ENCODE results near the gene MARCHF9. TPM values are rescaled to one million over a fixed set of nuclear protein-coding genes. Genes with fewer than 3 reads are reported as not detected.

The MARCHF9 gene
- total and polyA plus RNA-seq, 9 donors, result 5.0 to 15.2 (median 7.7) TPM

GRCh38 chr12:57746025-57746424 is 8.9 kb upstream of the MARCHF9 start:
- Histone ChIP-seq H3K27ac (peak overlapping the region in 1 of 2 donors; percentile 95), H3K4me3 (no peak overlapping the region)
- TF ChIP-seq CTCF (IDR thresholded peaks at IDR 0.05) (no peak), EP300 (IDR thresholded peaks at IDR 0.05) (no peak), POLR2A (IDR thresholded peaks at IDR 0.05) (no peak)

GRCh38 chr12:57749061-57749460 is 5.8 kb upstream of the MARCHF9 start:
- Histone ChIP-seq H3K27me3 (no peaks in the 10 kb centered on the region), H3K36me3 (no peaks in the 10 kb centered on the region), H3K27ac (no peak overlapping the region), H3K4me3 (no peak overlapping the region), H3K9me3 (no peaks in the 10 kb centered on the region), H3K4me1 (ENCODE audit: insufficient read depth) (peaks cover 9% of the 10 kb centered on the region)
- no peak for DNase-seq
- WGBS, 3 donors, result 83 to 89% (median 87%) methylated on average over 5 of the region's 5 CpGs
- TF ChIP-seq CTCF (IDR thresholded peaks at IDR 0.05) (no peak), EP300 (IDR thresholded peaks at IDR 0.05) (no peak), POLR2A (IDR thresholded peaks at IDR 0.05) (no peak)
- intact Hi-C loops (cut with DNase I), result no loop called here

More at GRCh38 chr12:57746025-57746424, 8.9 kb upstream of the MARCHF9 start:
- WGBS, 3 donors, result 76 to 91% (median 79%) methylated on average over 3 of the region's 3 CpGs
- Histone ChIP-seq H3K9me3 (no peaks in the 10 kb centered on the region), H3K27me3 (no peaks in the 10 kb centered on the region), H3K4me1 (ENCODE audit: insufficient read depth) (peaks cover 7% of the 10 kb centered on the region), H3K36me3 (no peaks in the 10 kb centered on the region)
- DNase-seq, result no peak
- intact Hi-C loops (cut with DNase I), result no loop called here

- DNase-seq, result no peak
- 79 to 83% (median 83%) methylated on average over 15 of the region's 15 CpGs for WGBS, 3 donors
- H3K4me1 ChIP-seq (ENCODE audit: insufficient read depth), result peaks cover 8% of the 10 kb centered on the region
Measured at GRCh38 chr12:57750561-57751431, 4.1 kb upstream of the MARCHF9 start.

GRCh38 chr12:57751432-57751787 is 3.5 kb upstream of the MARCHF9 start:
- no peaks in the 10 kb centered on the region for H3K27me3 ChIP-seq
- 5 to 9% (median 6%) methylated on average over 8 of the region's 8 CpGs for WGBS, 3 donors
- peak overlapping the region; percentile 82 for H3K4me3 ChIP-seq
- no peaks in the 10 kb centered on the region for H3K36me3 ChIP-seq
- peaks cover 9% of the 10 kb centered on the region for H3K4me1 ChIP-seq (ENCODE audit: insufficient read depth)
- DNase-seq, result peak in 1 of 5 donors; percentile 44
- intact Hi-C loops (cut with DNase I), result no loop called here
- H3K9me3 ChIP-seq, result no peaks in the 10 kb centered on the region
- no peak for TF ChIP-seq POLR2A (IDR thresholded peaks at IDR 0.05)
- TF ChIP-seq EP300 (IDR thresholded peaks at IDR 0.05), result no peak
- no peak for TF ChIP-seq CTCF (IDR thresholded peaks at IDR 0.05)
- H3K27ac ChIP-seq, result peak overlapping the region; percentile 31 to 50

More at GRCh38 chr12:57750561-57751431, 4.1 kb upstream of the MARCHF9 start:
- intact Hi-C loops (cut with DNase I), result no loop called here
- peak overlapping the region; percentile 31 to 50 for H3K27ac ChIP-seq
- H3K9me3 ChIP-seq, result no peaks in the 10 kb centered on the region
- H3K27me3 ChIP-seq, result no peaks in the 10 kb centered on the region
- TF ChIP-seq EP300 (IDR thresholded peaks at IDR 0.05) (no peak), POLR2A (IDR thresholded peaks at IDR 0.05) (no peak), CTCF (IDR thresholded peaks at IDR 0.05) (no peak)
- H3K4me3 ChIP-seq, result peak overlapping the region; percentile 82
- no peaks in the 10 kb centered on the region for H3K36me3 ChIP-seq

Data from ovary (tissue), 9 donors.